ENCODE data around the gene NIT1.

DNA sequence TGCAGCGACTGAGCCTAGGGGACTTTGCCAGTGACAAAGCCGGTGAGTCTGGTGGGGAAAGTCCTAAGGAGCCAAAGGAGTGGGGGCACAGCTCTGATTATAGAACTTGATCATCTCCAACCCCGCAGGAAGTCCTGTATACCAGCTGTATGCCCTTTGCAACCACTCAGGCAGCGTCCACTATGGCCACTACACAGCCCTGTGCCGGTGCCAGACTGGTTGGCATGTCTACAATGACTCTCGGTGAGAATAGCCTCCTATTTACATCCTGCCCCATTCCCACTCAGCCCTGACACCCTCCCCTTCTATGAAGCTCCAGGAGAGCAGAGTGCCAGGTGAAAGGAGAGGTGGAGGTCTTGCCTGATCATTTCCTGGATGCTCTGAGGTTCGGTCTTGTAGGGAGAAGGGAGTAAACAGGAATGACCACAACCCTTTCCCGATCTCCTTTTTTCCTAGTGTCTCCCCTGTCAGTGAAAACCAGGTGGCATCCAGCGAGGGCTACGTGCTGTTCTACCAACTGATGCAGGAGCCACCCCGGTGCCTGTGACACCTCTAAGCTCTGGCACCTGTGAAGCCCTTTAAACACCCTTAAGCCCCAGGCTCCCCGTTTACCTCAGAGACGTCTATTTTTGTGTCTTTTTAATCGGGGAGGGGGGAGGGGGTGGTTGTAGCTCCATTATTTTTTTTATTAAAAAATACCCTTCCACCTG is 47.2 kb downstream of the NIT1 start:
- TF ChIP-seq, protein P1, sequence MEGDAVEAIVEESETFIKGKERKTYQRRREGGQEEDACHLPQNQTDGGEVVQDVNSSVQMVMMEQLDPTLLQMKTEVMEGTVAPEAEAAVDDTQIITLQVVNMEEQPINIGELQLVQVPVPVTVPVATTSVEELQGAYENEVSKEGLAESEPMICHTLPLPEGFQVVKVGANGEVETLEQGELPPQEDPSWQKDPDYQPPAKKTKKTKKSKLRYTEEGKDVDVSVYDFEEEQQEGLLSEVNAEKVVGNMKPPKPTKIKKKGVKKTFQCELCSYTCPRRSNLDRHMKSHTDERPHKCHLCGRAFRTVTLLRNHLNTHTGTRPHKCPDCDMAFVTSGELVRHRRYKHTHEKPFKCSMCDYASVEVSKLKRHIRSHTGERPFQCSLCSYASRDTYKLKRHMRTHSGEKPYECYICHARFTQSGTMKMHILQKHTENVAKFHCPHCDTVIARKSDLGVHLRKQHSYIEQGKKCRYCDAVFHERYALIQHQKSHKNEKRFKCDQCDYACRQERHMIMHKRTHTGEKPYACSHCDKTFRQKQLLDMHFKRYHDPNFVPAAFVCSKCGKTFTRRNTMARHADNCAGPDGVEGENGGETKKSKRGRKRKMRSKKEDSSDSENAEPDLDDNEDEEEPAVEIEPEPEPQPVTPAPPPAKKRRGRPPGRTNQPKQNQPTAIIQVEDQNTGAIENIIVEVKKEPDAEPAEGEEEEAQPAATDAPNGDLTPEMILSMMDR (IDR thresholded peaks at IDR 0.05 in 2 of 3, conservative IDR thresholded peaks at IDR 0.05 in 1 of 3; ENCODE audit: borderline replicate concordance in 1 of 3, insufficient read depth in 1 of 3, low read depth in 2 of 3, low read length in 2 of 3) = no peak
- TF ChIP-seq YY1 (IDR thresholded peaks at IDR 0.05; ENCODE audit: extremely low read depth, insufficient replicate concordance, low read depth, low read length) (no peak), POLR2A (IDR thresholded peaks at IDR 0.05; ENCODE audit: borderline replicate concordance, extremely low read depth, insufficient read depth, insufficient read length) (no peak), POLR2AphosphoS5 (IDR thresholded peaks at IDR 0.05; ENCODE audit: low read depth, low read length) (no peak), ZNF274 (IDR thresholded peaks at IDR 0.05; ENCODE audit: low read depth, low read length) (no peak), EZH2phosphoT487 (IDR thresholded peaks at IDR 0.05; ENCODE audit: borderline replicate concordance) (no peak), CEBPB (IDR thresholded peaks at IDR 0.05; ENCODE audit: low read depth) (no peak)

All from HCT116 (cell line).